Renal pelvis (tissue), 4 donors: ENCODE measurements around the gene PSMG4. TPM values are rescaled to one million over a fixed set of nuclear protein-coding genes. Genes with fewer than 3 reads are reported as not detected.

Experiments
- DNase-seq: peaks from one replicate; pipeline ENCODE4 v3.0.0-alpha.2; 2013
- polyA plus RNA-seq, 3 donors: library from polyadenylated mRNA; unstranded; fragments of 120-200 nt; gene quantifications; one replicate each; pipeline ENCODE4 v1.2.1, GENCODE V29; 2013; ENCODE audit not compliant: insufficient read length in 3 of 3

PSMG4 gene
- polyA plus RNA-seq, 3 donors = 20.2 to 26.1 (median 24.7) TPM

GRCh38 chr6:3245216-3245615 is 13.5 kb upstream of the PSMG4 start:
- no peak for DNase-seq

GRCh38 chr6:3247255-3248146 is 11.2 kb upstream of the PSMG4 start:
- peak; percentile 66 for DNase-seq

GRCh38 chr6:3249821-3250220 is 8.9 kb upstream of the PSMG4 start:
- no peak for DNase-seq

- DNase-seq = no peak
These were observed 8.5 kb upstream of the PSMG4 start for GRCh38 chr6:3250231-3250675.

GRCh38 chr6:3251462-3252314 is 7.1 kb upstream of the PSMG4 start:
- peak; percentile 80 for DNase-seq

GRCh38 chr6:3252369-3252768 is 6.4 kb upstream of the PSMG4 start:
- no peak for DNase-seq

GRCh38 chr6:3252861-3253596 is 5.7 kb upstream of the PSMG4 start:
- DNase-seq = no peak

- no peak for DNase-seq
These were observed 5.2 kb upstream of the PSMG4 start for GRCh38 chr6:3253597-3253961.

GRCh38 chr6:3258201-3258600 is 546 bp upstream of the PSMG4 start:
- DNase-seq = no peak

- no peak for DNase-seq
These were observed 778 bp downstream of the PSMG4 start for GRCh38 chr6:3259491-3259958.

- no peak for DNase-seq
These were observed 1.5 kb downstream of the PSMG4 start for GRCh38 chr6:3260296-3260695.

GRCh38 chr6:3260772-3261517 is 2.2 kb downstream of the PSMG4 start:
- DNase-seq = no peak

GRCh38 chr6:3261518-3261820 is 2.7 kb downstream of the PSMG4 start:
- no peak for DNase-seq

GRCh38 chr6:3261921-3262320 is 3.2 kb downstream of the PSMG4 start:
- no peak for DNase-seq

GRCh38 chr6:3263096-3263495 is 4.3 kb downstream of the PSMG4 start:
- DNase-seq = no peak

- no peak for DNase-seq
These were observed 5.6 kb downstream of the PSMG4 start for GRCh38 chr6:3264356-3264755.

- no peak for DNase-seq
These were observed 6.9 kb downstream of the PSMG4 start for GRCh38 chr6:3265671-3266070.

- DNase-seq = no peak
These were observed 7.4 kb downstream of the PSMG4 start for GRCh38 chr6:3266170-3266569.

GRCh38 chr6:3267162-3267561 is 8.4 kb downstream of the PSMG4 start:
- DNase-seq = no peak

- no peak for DNase-seq
These were observed 9.9 kb downstream of the PSMG4 start for GRCh38 chr6:3268680-3269079.

GRCh38 chr6:3269281-3269975 is 10.7 kb downstream of the PSMG4 start:
- DNase-seq = no peak
